Endodermal cell (in vitro differentiated cells): Measurements from ENCODE around the gene PADI1. TPM values are rescaled to one million over a fixed set of nuclear protein-coding genes. Genes with fewer than 3 reads are reported as not detected.

Experiments
- DNase-seq: peaks from one replicate; pipeline ENCODE4 v3.0.0-alpha.2; 2017
- H3K27ac ChIP-seq: 2 replicates; pipeline ENCODE4 v1.5.1; 2013; ENCODE audit warnings: mild to moderate bottlenecking, low read depth, low read length, moderate library complexity
- H3K27me3 ChIP-seq: 2 replicates; pipeline ENCODE4 v1.6.1; 2013; ENCODE audit warnings: mild to moderate bottlenecking, low read length, moderate library complexity; ENCODE audit not compliant: insufficient read depth, control insufficient read depth, poor library complexity, severe bottlenecking
- H3K36me3 ChIP-seq: 2 replicates; pipeline ENCODE4 v1.7.0; 2013; ENCODE audit warnings: mild to moderate bottlenecking, low read length, moderate library complexity; ENCODE audit not compliant: control insufficient read depth, insufficient read depth
- H3K4me1 ChIP-seq: one replicate; pipeline ENCODE4 v1.7.0; 2013; ENCODE audit warnings: low read length; ENCODE audit not compliant: control insufficient read depth, insufficient read depth
- H3K4me3 ChIP-seq: 2 replicates; pipeline ENCODE4 v1.5.1; 2013; ENCODE audit warnings: mild to moderate bottlenecking, low read length, moderate library complexity
- H3K9ac ChIP-seq: 2 replicates; pipeline ENCODE4 v1.6.1; 2013; ENCODE audit warnings: mild to moderate bottlenecking, low read length, moderate library complexity; ENCODE audit not compliant: poor library complexity, severe bottlenecking; ENCODE audit errors: extremely low read depth
- H3K9me3 ChIP-seq: 2 replicates; pipeline ENCODE4 v1.6.1; 2013; ENCODE audit warnings: mild to moderate bottlenecking, low read length, moderate library complexity; ENCODE audit not compliant: control insufficient read depth
- H3K27ac Mint-ChIP-seq: 2 replicates; pipeline ENCODE4 v1.8.0; 2020; ENCODE audit warnings: mixed read lengths
- H3K27me3 Mint-ChIP-seq: 2 replicates; pipeline ENCODE4 v1.8.0; 2021; ENCODE audit warnings: mild to moderate bottlenecking, mixed read lengths; ENCODE audit not compliant: insufficient read depth
- H3K36me3 Mint-ChIP-seq: 2 replicates; pipeline ENCODE4 v1.8.0; 2020; ENCODE audit warnings: low read depth, mixed read lengths
- H3K4me1 Mint-ChIP-seq: 2 replicates; pipeline ENCODE4 v1.8.0; 2020; ENCODE audit warnings: mixed read lengths
- H3K4me3 Mint-ChIP-seq: 2 replicates; pipeline ENCODE4 v1.8.0; 2020; ENCODE audit warnings: mild to moderate bottlenecking, moderate library complexity, mixed read lengths
- H3K9me3 Mint-ChIP-seq: 2 replicates; pipeline ENCODE4 v1.8.0; 2020; ENCODE audit warnings: mild to moderate bottlenecking, mixed read lengths
- CTCF ChIP-seq: fragments of 200-600 bp; sonication (generic); conservative IDR thresholded peaks from 2 replicates; pipeline ENCODE4 v1.5.0; 2021; ENCODE audit warnings: antibody characterized with exemption, mild to moderate bottlenecking
- WGBS, 2 experiments: methylation state at CpG; one replicate each; pipeline versions ENCODE4 v1.1.5 to v1.1.7; 2013; ENCODE audit warnings: missing lambda C conversion rate in 2 of 2, mixed read lengths in 1 of 2; ENCODE audit not compliant: insufficient coverage in 1 of 2, insufficient read length in 1 of 2; 5-methylcytosine and 5-hydroxymethylcytosine counted together
- microRNA-seq: library from miRNA; unstranded; fragments of <30 nt; microRNA quantifications from one replicate; pipeline ENCODE4 v1.2.0, GENCODE V29; 2020; ENCODE audit warnings: borderline microRNAs expressed
- total RNA-seq, 2 donors: library from RNA; stranded (reverse); fragmentation: NEBNext Ultra II Directional in 1 of 2; extraction: Animal tissue kit (Norgen Biotek cat#: 25700) in 1 of 2; gene quantifications; 2 replicates in 1 of 2; 3 replicates in 1 of 2; pipeline ENCODE4 v1.2.1, GENCODE V29; 2021

PADI1 gene
- total RNA-seq, 2 donors from 2014 or later: 0.13 TPM; not detected in 1

GRCh38 chr1:17295292-17295691 is 90.4 kb downstream of the PADI1 start:
- Histone ChIP-seq H3K27ac (no peak overlapping the region), H3K4me3 (no peak overlapping the region), H3K36me3 (no peaks in the 10 kb centered on the region), H3K27me3 (no peaks in the 10 kb centered on the region), H3K9ac (no peak overlapping the region), H3K9me3 (no peaks in the 10 kb centered on the region), H3K4me1 (no peaks in the 10 kb centered on the region)
- no peak for TF ChIP-seq CTCF
- no peak for DNase-seq
- Mint-ChIP-seq H3K4me3 (no peak overlapping the region), H3K27me3 (peaks cover 6% of the 10 kb centered on the region), H3K27ac (no peak overlapping the region), H3K36me3 (no peaks in the 10 kb centered on the region), H3K9me3 (peaks cover 2% of the 10 kb centered on the region), H3K4me1 (no peaks in the 10 kb centered on the region)
- 92 to 100% methylated on average over 1 to 4 of the region's 4 CpGs for WGBS, 2 experiments

Small RNAs within 50 kb of the gene (microRNA-seq; reads per million reads assigned to microRNA genes)
- gene MIR3972: not detected

Other genes starting within 250 kb of the PADI1 start
- 100 to 1,000 TPM; 120 to 170 TPM for gene MFAP2, start 224.5 kb upstream of the PADI1 start, total RNA-seq
- 10 to 100 TPM; 69.4 to 82.6 TPM for gene ATP13A2, start 193.2 kb upstream of the PADI1 start, total RNA-seq
- 10 to 100 TPM; 68.5 to 75.2 TPM for gene SDHB, start 151.1 kb upstream of the PADI1 start, total RNA-seq
- gene PADI2, start 85.7 kb upstream of the PADI1 start, total RNA-seq: 1 to 10 TPM; 2.0 to 2.7 TPM
- under 1 TPM; 0.29 to 0.33 TPM for gene PADI3, start 44.0 kb downstream of the PADI1 start, total RNA-seq
- not detected for gene PADI4, start 103.1 kb downstream of the PADI1 start, total RNA-seq
- gene PADI6, start 167.1 kb downstream of the PADI1 start, total RNA-seq: not detected
- gene RCC2, start 234.5 kb downstream of the PADI1 start, total RNA-seq: 100 to 1,000 TPM; 240 to 325 TPM